ENCODE data around the gene SLC4A11.

The SLC4A11 gene

DNA sequence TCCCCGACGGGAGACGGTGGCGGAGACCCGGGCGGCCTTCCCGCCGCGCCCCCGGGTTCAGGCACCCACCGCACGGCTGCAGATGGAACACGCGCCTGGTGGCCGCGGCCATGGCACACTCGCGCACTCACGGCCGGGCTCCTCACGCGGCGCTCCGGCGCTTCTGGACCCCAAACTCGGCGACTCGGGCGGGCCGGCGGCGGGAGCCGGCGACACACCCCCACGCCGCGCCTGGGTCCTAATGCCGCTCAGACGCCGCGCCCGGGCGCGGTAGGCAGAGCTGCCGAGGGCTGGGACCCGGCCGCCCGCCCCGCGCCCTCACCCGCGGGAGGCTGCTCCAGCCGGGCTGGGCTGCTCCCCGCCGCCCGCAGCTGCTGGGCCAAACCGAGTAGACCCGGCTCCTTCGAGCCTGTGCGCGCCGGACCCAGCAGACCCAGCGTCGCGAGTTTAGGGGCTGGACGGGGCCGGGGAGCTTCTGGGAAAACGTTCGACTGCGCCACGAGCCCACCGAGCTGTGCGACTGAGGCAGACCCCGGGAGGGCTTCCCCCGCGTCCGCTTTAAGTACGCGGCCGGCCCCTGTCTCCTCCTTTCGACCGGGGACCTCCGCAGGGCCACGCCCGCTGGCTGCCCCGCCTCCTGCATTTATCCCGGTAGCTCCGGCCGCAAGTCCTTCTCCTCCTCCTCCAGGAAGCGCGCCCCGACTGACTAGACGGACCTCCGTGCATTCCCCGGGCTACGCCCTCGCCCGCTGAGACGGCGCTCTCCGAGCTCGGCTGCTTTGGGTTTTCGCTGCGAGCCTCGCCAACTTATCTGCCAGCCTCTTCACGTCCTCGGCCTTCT is at the start of gene SLC4A11:
Gene SLC4A11, minus strand, starts transcription at position 165 of the 841 bp plus-strand sequence. Its CDS starts 53 bp downstream, at position 112.
- no peak for DNase-seq

DNA sequence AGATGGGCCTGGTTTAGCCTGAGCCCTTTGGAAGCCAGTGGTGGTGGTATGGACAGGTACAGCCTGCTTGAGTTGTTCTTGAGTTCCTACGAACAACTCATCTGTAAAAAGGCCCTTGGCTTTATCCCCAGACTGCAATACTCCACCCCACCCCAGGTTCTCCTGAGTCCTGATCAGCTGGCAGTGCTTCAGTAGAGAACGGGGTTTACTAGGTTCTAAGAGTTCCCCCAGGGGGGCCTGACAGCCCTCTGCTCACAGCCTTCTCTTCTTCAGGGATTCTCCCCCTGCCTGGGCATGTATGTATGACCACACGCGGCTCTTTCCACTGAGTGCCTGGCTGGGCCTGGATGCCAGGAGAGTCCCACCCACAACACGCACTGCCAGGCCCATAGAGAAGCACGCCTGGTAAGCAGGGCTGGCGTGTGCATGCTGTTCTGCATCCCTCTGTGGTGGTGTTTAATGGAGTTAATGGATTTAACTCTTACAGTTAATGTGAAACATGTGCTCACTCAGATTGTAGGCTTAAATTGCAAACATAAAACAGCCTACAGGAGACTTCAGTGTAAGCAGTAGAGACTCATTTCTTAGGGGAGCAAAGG is 44.3 kb upstream of the SLC4A11 start:
- DNase-seq = no peak

DNA sequence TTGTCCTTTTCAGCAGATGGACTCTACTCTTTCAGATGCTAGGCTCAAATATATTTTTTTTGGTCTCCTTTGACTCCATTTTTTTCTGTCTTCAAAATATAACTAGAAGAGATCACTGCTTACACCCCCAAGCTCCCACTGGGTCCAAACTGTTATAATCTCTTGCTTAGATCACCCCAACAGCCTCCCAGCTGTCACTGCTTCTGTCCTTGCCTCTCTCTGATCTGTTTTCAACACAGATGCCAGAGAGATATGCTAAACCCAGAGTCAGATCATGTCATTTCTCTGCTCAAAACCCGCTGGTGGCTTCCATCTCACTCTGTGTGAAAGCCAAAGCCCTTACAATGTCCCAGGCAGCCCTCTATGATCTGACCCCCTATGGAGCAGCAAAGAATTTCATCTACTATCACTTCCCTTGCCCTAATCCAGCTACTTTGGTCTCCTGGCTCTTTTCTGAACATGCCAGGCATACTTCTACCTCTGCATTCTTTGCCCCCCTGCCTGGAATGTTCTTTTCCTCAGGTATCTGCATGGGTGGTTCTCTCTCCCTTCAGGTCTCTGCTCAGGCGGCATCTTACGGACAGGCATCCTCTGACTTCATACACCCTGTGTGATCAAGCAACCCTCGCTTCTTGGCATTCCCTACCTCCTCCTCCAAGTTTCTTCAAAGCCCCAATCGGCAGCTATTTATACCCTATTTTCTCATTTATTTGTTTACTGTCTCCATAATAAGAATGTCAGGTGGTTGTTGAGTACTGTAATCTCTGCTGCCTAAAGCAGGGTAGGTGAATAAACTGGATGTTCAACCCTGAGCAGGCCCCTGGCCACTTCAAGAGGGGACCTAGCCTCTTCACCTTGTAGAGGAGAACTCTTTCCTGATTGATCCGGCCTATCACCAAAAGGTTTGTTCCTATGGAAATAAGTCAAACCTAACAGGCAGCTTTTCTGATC is 43.6 kb upstream of the SLC4A11 start:
- no peak for DNase-seq

DNA sequence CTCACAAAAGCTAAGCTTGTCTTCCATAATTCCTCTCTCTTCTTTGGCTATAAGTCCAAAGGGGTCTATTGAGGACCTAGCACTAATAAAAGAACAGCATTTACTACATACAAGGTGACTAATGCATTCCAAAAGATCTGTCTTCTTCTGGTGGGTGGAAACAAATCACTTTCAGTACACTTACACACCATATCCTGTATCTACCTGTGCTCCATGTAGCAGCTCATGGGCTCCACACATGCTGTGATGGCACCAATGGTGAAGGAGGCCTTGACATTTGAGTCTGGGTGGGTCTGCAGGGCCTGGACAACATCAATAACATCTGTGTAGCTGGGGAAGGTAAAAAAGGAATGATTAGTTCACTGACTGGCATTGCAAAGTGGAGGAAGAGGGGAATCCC is 42.4 kb upstream of the SLC4A11 start:
- DNase-seq = no peak

DNA sequence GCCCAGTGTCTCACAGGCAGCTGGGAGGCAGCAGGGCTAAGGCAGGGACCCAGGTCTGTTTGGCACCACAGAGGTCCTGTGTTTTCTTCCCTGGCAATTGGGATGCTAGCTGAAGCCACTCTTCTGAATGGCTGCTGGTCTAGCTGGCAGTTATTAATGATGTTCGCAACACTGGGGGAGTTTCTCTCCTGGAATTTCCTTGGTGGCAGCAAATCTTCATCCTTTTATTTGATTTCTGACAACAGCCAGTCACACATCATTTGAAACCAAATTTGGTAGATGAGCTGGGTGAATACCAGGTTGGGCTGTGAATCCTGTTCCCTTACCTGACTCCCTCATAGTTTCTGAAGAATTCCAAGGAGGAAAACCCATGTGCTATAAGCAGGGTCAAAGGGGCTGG is 40.8 kb upstream of the SLC4A11 start:
- DNase-seq = no peak

DNA sequence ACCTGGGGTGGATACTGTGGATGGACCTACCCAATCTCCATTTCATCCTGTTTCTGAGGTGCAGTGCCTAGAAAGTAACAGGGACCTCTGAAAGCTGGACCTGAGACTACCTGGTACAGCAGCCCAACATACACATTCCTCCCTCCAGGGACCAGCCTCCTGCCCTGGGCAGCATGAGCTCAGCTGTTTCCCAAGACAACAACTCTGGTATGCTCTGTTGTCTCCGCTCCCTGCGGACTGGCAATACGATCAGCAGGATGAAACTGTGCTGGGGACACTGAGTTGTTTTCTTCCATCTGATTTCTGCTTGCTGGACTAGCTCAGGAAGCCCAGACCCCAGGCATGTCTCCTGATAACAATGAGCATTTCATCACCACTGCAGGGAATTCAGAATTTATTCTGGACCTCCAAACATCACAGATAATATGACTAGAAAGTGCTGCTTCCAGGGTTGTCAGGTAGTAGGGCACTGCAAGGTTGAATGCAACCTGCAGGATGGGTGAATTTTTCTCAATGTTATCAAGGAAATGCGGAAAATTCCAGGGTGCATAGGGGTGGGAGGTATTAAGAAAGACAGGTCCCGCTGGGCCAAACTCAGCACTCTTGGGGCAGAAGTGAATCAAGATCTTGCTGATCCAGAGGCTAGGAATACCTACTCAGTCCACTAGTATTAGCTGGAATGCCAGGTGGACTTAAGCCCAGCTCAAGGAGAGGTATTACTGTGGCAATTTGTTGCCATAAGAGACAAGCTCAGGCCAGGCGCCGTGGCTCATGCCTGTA is 38.9 kb upstream of the SLC4A11 start:
- DNase-seq = no peak

DNA sequence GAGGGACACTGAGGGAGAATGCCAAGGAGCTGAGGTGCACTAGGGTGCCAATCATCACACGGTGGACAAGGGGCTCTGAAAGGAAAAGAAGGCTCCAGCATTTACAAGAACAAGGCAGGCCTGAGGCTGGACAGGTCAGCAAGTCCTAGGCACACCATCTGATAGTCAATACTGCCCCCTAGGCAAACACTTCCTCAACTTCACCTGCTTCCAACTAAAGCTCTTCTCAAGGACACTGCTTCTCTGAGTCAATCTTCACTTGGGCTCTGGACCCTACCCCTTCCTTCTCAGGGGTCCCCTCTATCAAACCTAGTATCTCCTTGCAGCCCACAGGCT is 37.7 kb upstream of the SLC4A11 start:
- DNase-seq = no peak

DNA sequence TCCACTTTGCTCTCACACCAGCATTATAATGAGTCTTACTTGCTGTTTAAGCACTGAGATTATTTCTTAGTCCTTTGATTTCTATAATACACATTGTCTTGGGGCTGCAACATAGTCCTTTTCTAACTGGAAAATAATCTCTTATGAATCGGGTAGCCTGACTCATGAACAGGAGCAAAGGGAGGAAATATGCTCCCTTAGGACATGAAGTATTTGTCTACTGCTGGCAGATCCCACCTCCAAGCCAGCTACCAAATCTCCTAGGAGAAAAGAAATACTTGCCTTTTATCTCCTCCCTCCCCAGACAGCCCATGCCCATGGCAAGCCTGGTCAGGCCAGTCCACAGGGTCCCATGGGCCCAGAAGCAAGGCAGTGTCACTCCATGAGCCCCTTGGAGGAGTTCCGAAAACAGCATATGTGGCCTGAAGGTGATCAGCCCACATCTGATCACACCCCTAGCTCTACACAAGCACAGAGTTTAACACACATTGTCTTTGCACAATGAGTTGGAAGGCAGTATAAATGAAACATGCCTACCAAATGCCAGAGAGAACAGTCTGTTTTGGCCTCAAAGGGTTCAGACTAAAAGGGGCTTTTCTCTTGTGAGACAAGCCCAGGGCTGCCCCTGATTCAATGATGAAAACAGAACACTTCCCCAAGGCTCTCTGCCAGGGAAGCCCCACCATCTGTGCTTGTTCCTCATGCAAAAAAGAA is 37.1 kb upstream of the SLC4A11 start:
- no peak for DNase-seq

DNA sequence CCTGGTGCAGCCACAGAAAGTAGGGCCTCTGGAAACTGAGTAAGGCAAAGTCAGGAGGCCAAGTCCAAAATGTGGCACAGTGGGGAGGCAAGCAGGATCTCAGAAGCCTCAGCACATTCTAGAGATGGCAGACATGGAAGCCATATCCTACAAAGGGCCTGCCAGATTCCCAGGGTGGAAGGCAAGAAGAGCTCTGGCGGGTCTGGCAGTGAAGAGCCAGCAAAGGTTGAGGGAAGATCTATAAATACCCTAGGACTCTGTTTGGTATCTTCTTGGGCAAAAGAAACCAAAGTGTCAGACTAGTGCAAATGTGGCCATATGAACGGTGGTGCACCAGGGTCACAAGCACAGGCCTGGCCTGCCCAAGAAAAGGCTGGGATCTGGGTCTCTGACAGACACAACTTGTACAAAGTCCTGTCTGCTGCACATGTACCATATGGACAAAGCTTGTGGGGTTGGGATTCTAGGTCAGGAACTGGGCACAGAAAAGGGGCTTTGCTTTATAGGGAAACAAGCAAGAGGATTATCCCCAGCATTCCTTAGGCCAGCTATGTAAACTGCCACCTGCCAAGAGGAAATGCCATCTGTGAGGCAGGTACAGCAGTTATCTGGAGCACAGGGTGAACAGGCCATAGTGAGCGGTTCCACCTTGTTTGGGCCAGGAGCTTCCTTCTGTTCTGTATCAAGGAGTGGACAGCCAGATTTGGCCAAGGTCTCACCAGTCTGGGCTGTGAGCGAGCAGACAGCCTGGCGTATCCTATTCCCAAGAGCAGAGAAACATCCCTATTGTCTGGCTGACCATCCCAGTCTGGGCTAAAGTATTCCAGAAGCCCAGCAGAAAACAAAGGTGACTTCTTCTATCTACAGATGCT is 36.3 kb upstream of the SLC4A11 start:
- DNase-seq = no peak

DNA sequence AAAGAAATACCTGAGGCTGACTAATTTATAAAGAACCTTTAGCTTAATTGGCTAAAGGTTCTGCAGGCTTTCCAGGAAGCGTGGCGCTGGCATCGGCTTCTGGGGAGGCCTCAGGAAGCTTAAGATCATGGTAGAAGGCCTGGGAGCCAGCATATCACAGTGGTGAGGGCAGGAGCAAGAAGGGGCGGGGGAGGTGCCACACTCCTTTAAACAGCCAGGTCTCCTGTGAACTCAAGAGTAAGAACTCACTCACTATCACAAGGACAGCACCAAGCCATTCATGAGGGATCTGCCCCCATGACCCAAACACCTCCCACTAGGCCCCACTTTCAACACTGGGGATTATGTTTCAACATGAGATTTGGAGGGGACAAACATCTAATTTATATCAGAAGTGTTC is 34.4 kb upstream of the SLC4A11 start:
- no peak for DNase-seq

DNA sequence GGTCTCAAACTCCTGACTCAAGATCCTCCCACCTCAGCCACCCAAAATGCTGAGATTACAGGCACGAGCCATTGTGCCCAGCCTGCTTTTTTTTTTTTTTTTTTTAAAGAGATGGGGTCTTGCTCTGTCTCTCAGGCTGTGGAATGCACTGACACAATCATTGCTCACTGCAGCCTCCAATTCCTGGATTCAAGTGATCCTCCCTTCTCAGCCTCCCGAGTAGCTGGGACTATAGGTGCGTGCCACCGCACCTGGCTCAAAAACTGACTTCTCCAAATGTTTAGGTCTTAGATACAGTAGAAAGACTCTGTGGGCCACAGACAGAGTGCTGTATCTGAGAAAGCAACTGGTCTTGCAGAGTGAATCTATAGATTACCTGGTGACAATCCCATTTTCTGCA is 31.1 kb upstream of the SLC4A11 start:
- DNase-seq = no peak

DNA sequence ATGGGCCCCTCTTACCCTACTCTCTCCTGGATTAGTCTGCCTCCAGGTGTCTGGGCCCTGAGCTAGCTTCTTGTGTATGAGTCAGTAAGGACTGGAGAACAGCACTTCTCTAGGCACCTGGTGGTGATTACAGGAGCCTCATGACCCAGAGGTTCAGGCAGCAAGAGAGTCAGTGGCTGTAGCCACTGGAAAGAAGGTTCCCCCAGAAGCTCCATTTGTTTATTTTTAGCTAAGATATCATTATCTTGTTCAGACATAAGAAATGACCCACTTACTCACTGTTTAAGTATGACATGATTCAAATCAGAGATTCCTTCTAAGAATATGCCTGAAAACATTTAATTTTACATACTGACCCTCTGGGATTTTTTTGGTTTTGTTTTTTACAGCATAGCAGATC is 23.6 kb upstream of the SLC4A11 start:
- no peak for DNase-seq

DNA sequence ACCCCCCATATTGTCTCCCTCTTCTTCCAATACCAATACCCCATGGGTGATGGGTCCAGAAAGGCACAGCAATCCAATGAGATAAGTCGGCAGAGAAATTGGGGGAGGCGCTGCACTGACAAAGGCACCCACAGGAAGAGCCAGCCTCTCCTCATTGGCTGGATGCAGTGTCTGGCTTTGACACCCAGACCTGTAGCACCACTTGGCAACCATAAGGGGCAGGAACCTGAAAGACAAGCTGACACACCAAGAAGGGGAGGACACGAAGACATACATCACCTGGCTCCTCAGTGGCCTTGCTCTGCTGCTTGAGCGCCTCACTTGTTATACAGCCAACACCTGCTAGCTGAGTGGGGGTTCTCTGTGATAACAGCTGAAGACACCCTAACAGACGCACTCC is 19.4 kb upstream of the SLC4A11 start:
- no peak for DNase-seq

DNA sequence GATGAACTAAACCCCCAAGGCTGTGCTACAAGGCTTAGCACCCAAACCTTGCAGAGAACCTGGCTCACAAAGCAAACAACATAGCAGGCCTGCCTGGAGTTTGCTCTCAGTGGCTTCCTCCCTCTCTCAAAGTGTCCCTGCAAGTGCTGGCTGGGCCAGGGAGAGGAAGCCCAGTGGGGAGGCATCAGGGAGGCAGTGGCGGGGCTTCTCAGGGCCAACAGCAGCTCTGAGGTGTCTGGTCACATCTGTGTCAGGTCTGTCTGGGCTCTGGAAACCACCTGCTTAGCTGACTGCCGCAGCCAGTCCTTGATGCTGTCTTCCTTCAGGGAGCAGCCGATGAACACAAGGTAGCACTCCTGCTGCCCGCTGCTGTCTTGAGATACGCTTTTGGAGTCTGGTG is 16.7 kb upstream of the SLC4A11 start:
- DNase-seq = no peak

DNA sequence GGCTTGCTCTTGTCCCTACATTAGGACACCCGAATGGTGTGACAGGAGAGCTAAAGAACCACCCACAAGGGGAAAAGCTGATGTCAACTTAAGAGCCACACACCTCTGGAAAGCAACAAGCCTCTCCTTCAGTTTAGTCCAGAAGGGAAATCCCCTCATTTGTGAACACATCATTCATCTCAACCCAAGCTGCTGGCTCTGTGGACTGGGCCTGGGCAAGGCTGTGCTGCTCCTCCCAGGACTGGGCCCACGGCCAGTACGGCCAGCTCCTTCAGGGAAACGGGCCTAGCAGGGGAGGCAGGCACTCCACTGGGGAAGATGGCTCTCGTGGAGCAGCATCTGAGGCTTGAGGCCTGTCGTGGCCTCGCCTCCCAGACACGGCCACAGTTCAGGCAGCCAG is 12.8 kb upstream of the SLC4A11 start:
- DNase-seq = no peak

DNA sequence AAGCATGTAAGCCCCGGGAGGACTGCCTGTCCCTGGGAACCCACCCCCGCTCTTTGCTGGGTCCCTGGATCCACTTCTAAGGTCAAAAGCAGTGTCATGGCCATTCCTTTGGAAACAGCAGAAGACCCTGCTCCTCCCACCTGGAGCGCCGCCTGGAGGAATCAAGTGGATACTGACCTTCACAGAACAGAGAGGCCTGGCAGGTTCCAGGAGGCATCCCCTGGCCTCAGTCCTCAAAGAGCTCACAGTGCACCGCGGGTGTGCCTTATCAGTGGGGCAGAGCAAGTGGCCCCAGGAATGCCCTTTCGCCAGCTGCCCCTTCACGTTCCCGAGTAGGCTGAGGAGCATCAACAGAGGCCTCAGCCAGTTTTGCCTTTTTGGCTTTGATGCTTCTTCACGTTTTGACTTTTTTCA is 11.1 kb upstream of the SLC4A11 start:
- no peak for DNase-seq

DNA sequence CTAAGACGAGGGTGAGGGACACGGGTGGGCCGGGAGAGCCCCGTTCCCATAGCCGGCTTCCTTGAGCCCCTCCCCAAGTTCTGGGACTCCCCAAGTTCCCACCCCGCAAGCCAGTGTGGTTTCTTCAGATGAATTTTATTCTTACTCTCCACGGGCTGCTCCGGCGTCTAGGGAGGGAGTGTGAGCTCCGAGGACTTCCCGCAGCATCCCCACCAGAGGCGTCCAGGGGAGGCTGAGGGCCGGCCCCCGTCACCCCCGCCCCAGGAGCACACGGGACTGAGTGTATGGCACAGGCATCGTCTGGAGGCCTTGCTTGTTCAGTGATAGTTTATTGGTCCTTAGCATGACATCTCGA is 10.0 kb upstream of the SLC4A11 start:
- DNase-seq = no peak

DNA sequence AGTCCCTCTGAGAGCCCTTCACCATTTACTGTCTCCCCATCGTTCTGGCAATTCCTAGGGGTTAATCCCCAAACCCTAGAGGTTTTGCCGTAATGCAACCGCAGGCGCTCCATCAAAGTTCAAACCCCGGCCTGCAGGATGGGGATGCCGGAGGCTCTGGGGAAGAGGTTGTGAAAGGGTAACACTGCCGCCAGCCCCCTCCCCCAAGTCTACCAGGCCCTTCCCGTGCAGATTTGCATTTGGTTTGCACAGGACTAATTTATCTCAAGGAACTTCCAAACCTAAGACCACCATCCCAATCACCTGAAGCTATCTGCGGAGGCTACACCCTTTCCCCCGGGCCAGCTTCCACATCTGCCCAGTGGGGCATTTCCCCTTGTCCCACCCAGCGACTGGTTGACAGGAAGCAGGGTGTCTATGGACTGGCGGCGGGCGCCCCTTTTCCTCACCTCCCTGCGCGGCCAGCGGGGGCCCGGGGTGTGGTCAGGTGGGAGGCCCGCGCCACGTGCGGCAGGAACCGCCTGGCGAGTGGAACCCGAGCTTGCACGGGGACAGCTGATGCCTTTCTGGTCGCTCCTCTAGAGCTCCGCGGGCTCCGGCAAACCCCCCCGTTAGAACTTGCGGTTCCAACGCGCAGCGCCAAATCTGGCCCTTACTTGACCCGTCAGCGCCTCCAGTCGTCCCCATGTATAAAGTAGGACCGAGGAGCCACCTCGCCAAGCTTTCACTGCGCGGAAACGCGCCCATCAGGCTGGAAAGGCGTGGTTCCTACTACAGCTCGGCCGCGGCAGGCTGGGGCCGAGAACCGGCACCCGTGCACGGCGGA is 9.4 kb upstream of the SLC4A11 start:
- no peak for DNase-seq

DNA sequence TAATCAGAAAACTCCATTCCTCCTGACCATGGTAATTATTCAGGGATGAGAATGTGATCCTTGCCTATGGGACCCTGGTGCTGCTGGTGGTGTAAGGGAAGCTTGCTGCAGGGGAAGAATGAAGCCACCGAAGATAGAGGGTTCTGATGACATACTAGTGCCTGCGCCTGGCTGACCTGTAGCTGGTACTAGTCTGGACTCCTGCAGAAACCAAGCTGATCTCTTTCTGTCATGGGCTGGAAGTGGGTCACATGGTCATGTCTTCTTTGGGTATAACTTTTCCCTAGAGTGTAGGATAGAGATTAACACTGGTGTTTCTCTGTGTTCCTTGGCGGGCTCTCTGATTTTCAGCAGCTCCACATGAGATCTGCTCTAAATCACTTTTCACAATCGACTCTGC is 8.6 kb upstream of the SLC4A11 start:
- DNase-seq = no peak

DNA sequence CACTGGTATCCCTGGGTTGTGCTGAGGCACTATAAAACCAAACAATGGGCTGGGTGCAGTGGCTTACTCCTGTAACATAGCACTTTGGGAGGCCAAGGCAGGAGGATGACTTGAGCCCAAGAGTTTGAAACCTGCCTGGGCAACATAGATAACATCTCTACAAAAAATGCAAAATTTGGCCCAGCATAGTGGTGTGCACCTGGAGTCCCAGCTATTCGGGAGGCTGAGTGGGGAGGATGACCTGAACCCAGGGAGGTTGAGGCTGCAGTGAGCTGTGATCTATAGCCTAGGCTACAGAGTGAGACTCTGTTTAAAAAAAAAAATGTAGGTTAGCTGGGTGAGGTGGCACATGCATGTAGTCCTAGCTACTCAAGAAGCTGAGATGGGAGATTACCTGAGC is 7.7 kb upstream of the SLC4A11 start:
- DNase-seq = no peak

All from NCI-H1436 treated with DMSO at 0.1 percent for 48 hours (cell line).